Testis (tissue), 2 donors: ENCODE measurements around the gene FEM1A.

Source experiments
- POLR2A ChIP-seq: fragments of 450-650 bp; IDR thresholded peaks from one replicate; pipeline ENCODE4 v1.6.1; 2017; ENCODE audit warnings: antibody characterized with exemption, mild to moderate bottlenecking, moderate library complexity
- TF ChIP-seq, protein P1 (sequence below), 3 experiments: fragments of 450-650 bp in 2 of 3; fragments of 200-600 bp in 1 of 3; sonication (generic) in 1 of 3; IDR thresholded peaks; one replicate each; pipeline ENCODE4 v1.5.1; 2016 to 2019; ENCODE audit warnings: antibody characterized with exemption in 3 of 3, mild to moderate bottlenecking in 2 of 3, moderate library complexity in 1 of 3

DNA sequence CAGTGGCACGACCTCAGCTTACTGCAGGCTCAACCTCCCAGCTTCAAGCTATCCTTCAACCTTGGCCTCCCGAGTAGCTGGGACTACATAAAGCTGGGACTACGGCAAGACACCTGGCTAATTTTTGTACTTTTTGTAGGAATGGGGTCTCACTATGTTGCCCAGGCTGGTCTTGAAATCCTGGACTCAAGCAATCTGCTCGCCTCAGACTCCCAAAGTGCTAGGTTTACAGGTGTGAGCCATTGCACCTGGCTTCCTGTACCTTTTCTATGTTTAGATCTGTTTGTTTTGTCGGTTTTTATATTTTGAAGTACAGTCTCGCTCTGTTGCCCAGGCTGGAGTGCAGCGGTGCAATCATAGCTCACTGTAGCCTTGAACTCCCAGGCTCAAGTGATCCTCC, 57.5 kb downstream of the FEM1A start:
- no peak for TF ChIP-seq POLR2A
- TF ChIP-seq, protein P1, sequence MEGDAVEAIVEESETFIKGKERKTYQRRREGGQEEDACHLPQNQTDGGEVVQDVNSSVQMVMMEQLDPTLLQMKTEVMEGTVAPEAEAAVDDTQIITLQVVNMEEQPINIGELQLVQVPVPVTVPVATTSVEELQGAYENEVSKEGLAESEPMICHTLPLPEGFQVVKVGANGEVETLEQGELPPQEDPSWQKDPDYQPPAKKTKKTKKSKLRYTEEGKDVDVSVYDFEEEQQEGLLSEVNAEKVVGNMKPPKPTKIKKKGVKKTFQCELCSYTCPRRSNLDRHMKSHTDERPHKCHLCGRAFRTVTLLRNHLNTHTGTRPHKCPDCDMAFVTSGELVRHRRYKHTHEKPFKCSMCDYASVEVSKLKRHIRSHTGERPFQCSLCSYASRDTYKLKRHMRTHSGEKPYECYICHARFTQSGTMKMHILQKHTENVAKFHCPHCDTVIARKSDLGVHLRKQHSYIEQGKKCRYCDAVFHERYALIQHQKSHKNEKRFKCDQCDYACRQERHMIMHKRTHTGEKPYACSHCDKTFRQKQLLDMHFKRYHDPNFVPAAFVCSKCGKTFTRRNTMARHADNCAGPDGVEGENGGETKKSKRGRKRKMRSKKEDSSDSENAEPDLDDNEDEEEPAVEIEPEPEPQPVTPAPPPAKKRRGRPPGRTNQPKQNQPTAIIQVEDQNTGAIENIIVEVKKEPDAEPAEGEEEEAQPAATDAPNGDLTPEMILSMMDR (IDR thresholded peaks at IDR 0.05): no peak
